ENCODE results near the gene IFRD2. TPM values are rescaled to one million over a fixed set of nuclear protein-coding genes. Genes with fewer than 3 reads are reported as not detected.

IFRD2 gene
- total and polyA plus RNA-seq, 2 of the 13 experiments (the other 11 are each of a cell fraction or from before 2014, with no cell fraction given) = 32.8 to 96.1 TPM

- TF ChIP-seq ETV5 (CRISPR knock-in tag; IDR thresholded peaks at IDR 0.05; ENCODE audit: borderline replicate concordance) (no peak), NONO (IDR thresholded peaks at IDR 0.05) (no peak), NONO (CRISPR knock-in tag; conservative IDR thresholded peaks at IDR 0.05) (no peak; the same call in 1 of the 2 replicates), RERE (CRISPR knock-in tag; IDR thresholded peaks at IDR 0.05; ENCODE audit: low read depth) (no peak), HNF4A (CRISPR knock-in tag; IDR thresholded peaks at IDR 0.05) (peak; percentile 80), DNMT1 (CRISPR knock-in tag; IDR thresholded peaks at IDR 0.05) (no peak), CERS6 (CRISPR knock-in tag; IDR thresholded peaks at IDR 0.05) (no peak), HDAC6 (IDR thresholded peaks at IDR 0.05; ENCODE audit: low read depth, low read length) (no peak), ZNF850 (CRISPR knock-in tag; conservative IDR thresholded peaks at IDR 0.05) (no peak), ZNF121 (CRISPR knock-in tag; IDR thresholded peaks at IDR 0.05) (no peak), NR3C1 (CRISPR knock-in tag; IDR thresholded peaks at IDR 0.05) (no peak), TFDP2 (CRISPR knock-in tag; IDR thresholded peaks at IDR 0.05) (peak; percentile 31; the same call in 1 of the 2 replicates), TCF7L2 (IDR thresholded peaks at IDR 0.05; ENCODE audit: low read depth, low read length) (no peak), HOMEZ (CRISPR knock-in tag; IDR thresholded peaks at IDR 0.05; ENCODE audit: low read depth) (no peak; the same call in 1 of the 2 replicates), ZNF451 (CRISPR knock-in tag; IDR thresholded peaks at IDR 0.05) (no peak), ZNF639 (CRISPR knock-in tag; conservative IDR thresholded peaks at IDR 0.05) (no peak)
These were observed 32.3 kb upstream of the IFRD2 start (continued) for GRCh38 chr3:50324351-50325112.

Data from HepG2 (cell line).